Keratinocyte (primary cell): ENCODE measurements around the gene MAMDC2. TPM values are rescaled to one million over a fixed set of nuclear protein-coding genes. Genes with fewer than 3 reads are reported as not detected.

Source experiments
- DNase-seq: peaks from one replicate; pipeline ENCODE4 v3.0.0-alpha.2; 2011; ENCODE audit warnings: low read depth, missing footprints, low spot score
- FAIRE-seq: peaks from 2 replicates; lab custom pipeline; 2011; peaks lifted over from hg19 to GRCh38; lab: Jason Lieb, UNC
- H2AFZ ChIP-seq: 2 replicates; pipeline ENCODE4 v1.6.0; 2012; ENCODE audit warnings: low read length, control low read depth, inconsistent platforms; ENCODE audit not compliant: control insufficient read depth
- H3K27ac ChIP-seq: 2 replicates; pipeline ENCODE4 v1.5.1; 2011; ENCODE audit warnings: low read length; ENCODE audit not compliant: control insufficient read depth, insufficient read depth
- H3K27me3 ChIP-seq: 3 replicates; pipeline ENCODE4 v1.6.0; 2011; ENCODE audit warnings: low read length; ENCODE audit not compliant: control insufficient read depth, insufficient read depth; ENCODE audit errors: extremely low read depth
- H3K36me3 ChIP-seq, 2 experiments: 2 replicates in 1 of 2; 3 replicates in 1 of 2; pipeline ENCODE4 v1.5.1; 2011; ENCODE audit warnings: low read length in 2 of 2, mild to moderate bottlenecking in 1 of 2; ENCODE audit not compliant: control insufficient read depth in 2 of 2, insufficient read depth in 2 of 2; ENCODE audit errors: extremely low read depth in 1 of 2
- H3K4me1 ChIP-seq: 3 replicates; pipeline ENCODE4 v1.5.1; 2011; ENCODE audit warnings: low read length; ENCODE audit not compliant: control insufficient read depth, insufficient read depth; ENCODE audit errors: extremely low read depth
- H3K4me2 ChIP-seq: 3 replicates; pipeline ENCODE4 v1.6.0; 2011; ENCODE audit warnings: low read depth, low read length; ENCODE audit not compliant: control insufficient read depth, insufficient read depth; ENCODE audit errors: extremely low read depth
- H3K4me3 ChIP-seq, 3 experiments: fragments of 200-600 bp in 1 of 3; sonication (generic) in 1 of 3; 2 replicates in 2 of 3; 3 replicates in 1 of 3; pipeline ENCODE4 v1.5.1; 2011 to 2016; ENCODE audit warnings: low read length in 3 of 3, mild to moderate bottlenecking in 3 of 3, control low read depth in 2 of 3, inconsistent platforms in 1 of 3, low read depth in 1 of 3, mixed read lengths in 1 of 3, mixed run types in 1 of 3, moderate library complexity in 1 of 3; ENCODE audit not compliant: control insufficient read depth in 2 of 3, insufficient read depth in 2 of 3; ENCODE audit errors: extremely low read depth in 1 of 3
- H3K79me2 ChIP-seq: 2 replicates; pipeline ENCODE4 v1.6.0; 2012; ENCODE audit warnings: low read length; ENCODE audit not compliant: control insufficient read depth, insufficient read depth
- H3K9ac ChIP-seq: 3 replicates; pipeline ENCODE4 v1.6.0; 2011; ENCODE audit warnings: low read length; ENCODE audit not compliant: control insufficient read depth, insufficient read depth; ENCODE audit errors: extremely low read depth
- H3K9me1 ChIP-seq: 3 replicates; pipeline ENCODE4 v1.6.0; 2011; ENCODE audit warnings: low read length; ENCODE audit not compliant: control insufficient read depth, insufficient read depth; ENCODE audit errors: extremely low read depth
- H3K9me3 ChIP-seq: 2 replicates; pipeline ENCODE4 v1.5.1; 2012; ENCODE audit warnings: low read depth, low read length; ENCODE audit not compliant: control insufficient read depth
- H4K20me1 ChIP-seq: 3 replicates; pipeline ENCODE4 v1.6.0; 2011; ENCODE audit warnings: low read length; ENCODE audit not compliant: control insufficient read depth, insufficient read depth; ENCODE audit errors: extremely low read depth
- CTCF ChIP-seq, 3 experiments: IDR thresholded peaks in 1 of 3; conservative IDR thresholded peaks in 1 of 3; optimal IDR thresholded peaks in 1 of 3; 2 replicates in 2 of 3; 3 replicates in 1 of 3; pipeline versions ENCODE3 to v1.5.1; 2011; ENCODE audit warnings: low read length in 3 of 3, mild to moderate bottlenecking in 3 of 3, moderate library complexity in 2 of 3, control low read depth in 1 of 3, inconsistent platforms in 1 of 3; ENCODE audit not compliant: insufficient read depth in 2 of 3; ENCODE audit errors: extremely low read depth in 1 of 3
- EZH2 ChIP-seq: IDR thresholded peaks from one replicate; pipeline ENCODE4 v1.6.1; 2012; ENCODE audit warnings: inconsistent platforms, mild to moderate bottlenecking, low read length, moderate library complexity
- dilution Hi-C: fragments of 300-500 bp; cut with MboI; formaldehyde crosslinking; loops from one replicate; pipeline ENCODE4 v1.7.0; 2020; ENCODE audit warnings: low sequenced_read_pairs; ENCODE audit not compliant: extremely low pct_ligation_motif_present
- polyA plus RNA-seq, 5 experiments: library from polyadenylated mRNA; depleted of rRNA in 3 of 5; stranded (reverse) in 3 of 5; stranded (forward) in 1 of 5; unstranded in 1 of 5; fragments of >200 nt; gene quantifications; 1 replicate in 1 of 5; 2 replicates in 3 of 5; 3 replicates in 1 of 5; pipeline versions ENCODE4 v1.2.1 to v1.2.3, GENCODE V29; 2011 to 2012; ENCODE audit warnings: missing spikeins in 2 of 5, low read depth in 1 of 5, low replicate concordance in 1 of 5

Gene MAMDC2
- polyA plus RNA-seq, 1 donor (not counting 4 experiments of a cell fraction or from before 2014, with no cell fraction given): 4.2 TPM

DNA sequence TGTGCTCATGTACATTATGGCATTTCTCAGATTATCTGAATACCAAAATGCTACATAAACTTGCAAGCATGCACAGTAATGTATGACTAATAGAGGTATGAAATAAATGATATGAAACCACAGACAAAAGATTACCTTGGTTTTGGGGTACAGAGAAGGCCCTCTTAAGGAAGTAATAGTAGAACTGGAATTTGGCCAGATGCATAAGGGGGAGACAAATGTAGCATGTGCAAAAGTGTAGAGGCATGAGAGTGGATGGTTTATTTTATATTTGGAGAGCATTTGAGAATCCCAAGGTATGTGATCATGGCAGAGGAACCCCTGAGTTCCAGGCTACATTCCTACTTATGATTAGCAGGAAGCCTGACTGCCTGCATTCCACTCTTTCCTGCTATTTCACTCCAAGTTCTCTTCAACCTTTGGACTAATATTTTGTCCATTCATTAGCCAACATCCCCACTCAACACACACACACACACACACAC lies 74.2 kb downstream of the MAMDC2 start:
- no peak overlapping the region for H2AFZ ChIP-seq
- peak; percentile 71 for FAIRE-seq
- no peaks in the 10 kb centered on the region for H4K20me1 ChIP-seq
- H3K27ac ChIP-seq: no peak overlapping the region
- H3K4me1 ChIP-seq: peaks cover 65% of the 10 kb centered on the region
- no peak overlapping the region for H3K4me3 ChIP-seq
- DNase-seq: no peak
- peak overlapping the region; percentile 31 for H3K4me2 ChIP-seq
- H3K9me1 ChIP-seq: peaks cover 2% of the 10 kb centered on the region
- dilution Hi-C loops: loop anchor here (25.0 kb wide), 1 partner anchor 156 kb away; no protein-coding TSS in a partner anchor
- TF ChIP-seq EZH2 (no peak), CTCF (optimal IDR thresholded peaks at IDR 0.05 in 1 of 3, IDR thresholded peaks at IDR 0.05 in 1 of 3, conservative IDR thresholded peaks at IDR 0.05 in 1 of 3; ENCODE audit: extremely low read depth in 1 of 3, insufficient read depth in 2 of 3, low read length in 3 of 3) (no peak)
- H3K79me2 ChIP-seq: no peaks in the 10 kb centered on the region
- no peaks in the 10 kb centered on the region for H3K9me3 ChIP-seq
- H3K27me3 ChIP-seq: no peaks in the 10 kb centered on the region
- H3K36me3 ChIP-seq: no peaks in the 10 kb centered on the region
- no peak overlapping the region for H3K9ac ChIP-seq

GRCh38 chr9:70119786-70120185 lies 76.1 kb downstream of the MAMDC2 start:
- H3K9ac ChIP-seq: no peak overlapping the region
- H3K79me2 ChIP-seq: no peaks in the 10 kb centered on the region
- no peak for DNase-seq
- no peak for TF ChIP-seq CTCF (optimal IDR thresholded peaks at IDR 0.05 in 1 of 3, IDR thresholded peaks at IDR 0.05 in 1 of 3, conservative IDR thresholded peaks at IDR 0.05 in 1 of 3; ENCODE audit: extremely low read depth in 1 of 3, insufficient read depth in 2 of 3, low read length in 3 of 3)
- TF ChIP-seq EZH2: no peak
- no peaks in the 10 kb centered on the region for H4K20me1 ChIP-seq
- no peak overlapping the region for H2AFZ ChIP-seq
- H3K27me3 ChIP-seq: no peaks in the 10 kb centered on the region
- no peak overlapping the region for H3K27ac ChIP-seq
- no peak overlapping the region for H3K4me3 ChIP-seq
- no peak overlapping the region for H3K4me2 ChIP-seq
- FAIRE-seq: no peak
- dilution Hi-C loops: loop anchor here (25.0 kb wide), 1 partner anchor 157 kb away; no protein-coding TSS in a partner anchor
- H3K36me3 ChIP-seq: no peaks in the 10 kb centered on the region
- peaks cover 60% of the 10 kb centered on the region for H3K4me1 ChIP-seq
- no peaks in the 10 kb centered on the region for H3K9me3 ChIP-seq
- H3K9me1 ChIP-seq: peaks cover 2% of the 10 kb centered on the region
